A673 (cell line): Measurements from ENCODE around the gene OR51B4.

Experiments used
- EZH2 ChIP-seq: fragments of 200-600 bp; sonication (generic); IDR thresholded peaks from 2 replicates; pipeline ENCODE4 v1.6.1; 2017; ENCODE audit warnings: borderline replicate concordance, low read depth, mild to moderate bottlenecking, mixed read lengths, antibody characterized with exemption, low read length; ENCODE audit not compliant: poor library complexity, severe bottlenecking
- TF ChIP-seq, protein P1 (sequence below): fragments of 300-800, 200-600 bp; sonication (generic); conservative IDR thresholded peaks from 2 replicates; pipeline ENCODE4 v1.5.1; 2017; ENCODE audit warnings: low read depth, mild to moderate bottlenecking, antibody characterized with exemption, low read length, moderate library complexity, mixed read lengths

DNA sequence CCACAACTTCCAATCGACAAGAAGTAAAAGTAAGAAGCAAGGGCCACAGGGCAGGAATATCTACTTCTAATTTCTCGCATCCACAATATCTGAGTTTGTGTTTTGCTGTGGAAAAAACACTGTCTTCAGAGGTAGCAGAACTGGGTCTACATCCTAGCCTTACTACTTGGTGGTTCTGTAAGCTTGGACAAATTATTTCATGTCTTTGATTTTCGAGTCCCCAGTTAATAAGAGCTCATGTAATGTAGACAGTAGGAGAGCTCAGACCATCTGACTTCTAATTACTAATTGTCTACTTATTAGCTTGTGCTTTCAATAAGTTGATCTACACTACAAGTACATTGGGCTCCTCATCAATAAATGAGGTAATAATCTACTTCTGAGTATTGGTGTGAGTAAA lies 18.7 kb downstream of the OR51B4 start:
- TF ChIP-seq EZH2: no peak
- TF ChIP-seq, protein P1, sequence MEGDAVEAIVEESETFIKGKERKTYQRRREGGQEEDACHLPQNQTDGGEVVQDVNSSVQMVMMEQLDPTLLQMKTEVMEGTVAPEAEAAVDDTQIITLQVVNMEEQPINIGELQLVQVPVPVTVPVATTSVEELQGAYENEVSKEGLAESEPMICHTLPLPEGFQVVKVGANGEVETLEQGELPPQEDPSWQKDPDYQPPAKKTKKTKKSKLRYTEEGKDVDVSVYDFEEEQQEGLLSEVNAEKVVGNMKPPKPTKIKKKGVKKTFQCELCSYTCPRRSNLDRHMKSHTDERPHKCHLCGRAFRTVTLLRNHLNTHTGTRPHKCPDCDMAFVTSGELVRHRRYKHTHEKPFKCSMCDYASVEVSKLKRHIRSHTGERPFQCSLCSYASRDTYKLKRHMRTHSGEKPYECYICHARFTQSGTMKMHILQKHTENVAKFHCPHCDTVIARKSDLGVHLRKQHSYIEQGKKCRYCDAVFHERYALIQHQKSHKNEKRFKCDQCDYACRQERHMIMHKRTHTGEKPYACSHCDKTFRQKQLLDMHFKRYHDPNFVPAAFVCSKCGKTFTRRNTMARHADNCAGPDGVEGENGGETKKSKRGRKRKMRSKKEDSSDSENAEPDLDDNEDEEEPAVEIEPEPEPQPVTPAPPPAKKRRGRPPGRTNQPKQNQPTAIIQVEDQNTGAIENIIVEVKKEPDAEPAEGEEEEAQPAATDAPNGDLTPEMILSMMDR: no peak
